K562 (cell line): Measurements from ENCODE around the gene PCSK6. TPM values are rescaled to one million over a fixed set of nuclear protein-coding genes. Genes with fewer than 3 reads are reported as not detected.

Source experiments
- ARHGAP35 ChIP-seq: fragments of 450-650 bp; IDR thresholded peaks from 2 replicates; pipeline ENCODE4 v1.6.1; 2018; ENCODE audit not compliant: partially characterized antibody
- DPF2 ChIP-seq: fragments of 450-650 bp; IDR thresholded peaks from 2 replicates; pipeline ENCODE4 v1.6.1; 2016
- FOXK2 ChIP-seq, 2 experiments: fragments of 450-650 bp; IDR thresholded peaks in 1 of 2; conservative IDR thresholded peaks in 1 of 2; 2 replicates each; pipeline ENCODE4 v1.6.1; 2016; ENCODE audit warnings: low read depth in 2 of 2, mild to moderate bottlenecking in 1 of 2
- GABPB1 ChIP-seq: sonication (generic); formaldehyde crosslinking; IDR thresholded peaks from 2 replicates; pipeline ENCODE4 v1.8.0; 2022; ENCODE audit warnings: mild to moderate bottlenecking, missing genetic modification reagents
- GABPB2 ChIP-seq: fragments of 250-450 bp; sonication (Bioruptor Pico); conservative IDR thresholded peaks from 2 replicates; pipeline ENCODE4 v1.5.1; 2021; ENCODE audit warnings: mild to moderate bottlenecking
- LEF1 ChIP-seq: fragments of 450-650 bp; IDR thresholded peaks from 2 replicates; pipeline ENCODE4 v1.6.1; 2016; ENCODE audit warnings: mild to moderate bottlenecking
- MCM2 ChIP-seq: fragments of 450-650 bp; IDR thresholded peaks from 2 replicates; pipeline ENCODE4 v1.6.1; 2017; ENCODE audit warnings: low read depth, mild to moderate bottlenecking
- NBN ChIP-seq: fragments of 450-650 bp; IDR thresholded peaks from 2 replicates; pipeline ENCODE4 v1.6.1; 2016; ENCODE audit warnings: low read depth, mild to moderate bottlenecking
- NFIC ChIP-seq: fragments of 450-650 bp; IDR thresholded peaks from 2 replicates; pipeline ENCODE4 v1.6.1; 2017; ENCODE audit warnings: mild to moderate bottlenecking, inconsistent platforms
- NRF1 ChIP-seq, 2 experiments: fragments of 450-650 bp; IDR thresholded peaks in 1 of 2; conservative IDR thresholded peaks in 1 of 2; 2 replicates each; pipeline ENCODE4 v1.6.1; 2014; ENCODE audit warnings: mild to moderate bottlenecking in 2 of 2
- PHB ChIP-seq: fragments of 250-450 bp; sonication (Bioruptor Pico); IDR thresholded peaks from 2 replicates; pipeline ENCODE4 v1.5.0; 2021
- SMARCE1 ChIP-seq: fragments of 450-650 bp; IDR thresholded peaks from 2 replicates; pipeline ENCODE4 v1.7.1; 2016; ENCODE audit warnings: mild to moderate bottlenecking
- TAF15 ChIP-seq: fragments of 200-400 bp; formaldehyde crosslinking; IDR thresholded peaks from 2 replicates; pipeline ENCODE4 v1.6.1; 2017; ENCODE audit warnings: mild to moderate bottlenecking, low read depth, low read length, moderate library complexity
- TCF3 ChIP-seq: sonication (generic); formaldehyde crosslinking; IDR thresholded peaks from 2 replicates; pipeline ENCODE4 v1.4.0; 2020; ENCODE audit warnings: mild to moderate bottlenecking, missing genetic modification reagents
- TCF7 ChIP-seq: sonication (generic); IDR thresholded peaks from 2 replicates; pipeline ENCODE4 v1.6.1; 2016; ENCODE audit warnings: antibody characterized with exemption, borderline replicate concordance
- TRIM24 ChIP-seq, 2 experiments: fragments of 450-650 bp; IDR thresholded peaks; 2 replicates each; pipeline ENCODE4 v1.6.1; 2016
- ZNF146 ChIP-seq: IDR thresholded peaks from one replicate; pipeline ENCODE4 v1.6.1; 2018; ENCODE audit warnings: missing compliant biosample characterization; ENCODE audit not compliant: unreplicated experiment
- ZNF165 ChIP-seq: fragments of 250-450 bp; sonication (Bioruptor Pico); IDR thresholded peaks from 2 replicates; pipeline ENCODE4 v1.4.0; 2020; ENCODE audit warnings: borderline replicate concordance
- ZNF24 ChIP-seq: fragments of 450-650 bp; IDR thresholded peaks from 2 replicates; pipeline ENCODE4 v1.6.1; 2016
- polyA plus RNA-seq, 8 experiments: library from polyadenylated mRNA; depleted of rRNA in 4 of 8; stranded (reverse) in 5 of 8; unstranded in 3 of 8; fragments of >200 nt; fragmentation: Nextera tagmentation in 2 of 8; fragmentation: Illumina TruSeq in 1 of 8; extraction: Ambion mirVana in 2 of 8; extraction: Trizol in 1 of 8; gene quantifications; 2 replicates each; pipeline versions ENCODE4 v1.2.1 to v1.2.3, GENCODE V29; 2011 to 2014; ENCODE audit warnings: inconsistent platforms in 1 of 8, missing spikeins in 1 of 8
- total RNA-seq, 7 experiments: library from RNA; depleted of rRNA in 6 of 7; stranded (reverse); fragments of >200 nt in 6 of 7; fragmentation: Illumina TruSeq in 2 of 7; extraction: Trizol in 2 of 7; gene quantifications; 2 replicates each; pipeline versions ENCODE4 v1.2.1 to v1.2.3, GENCODE V29; 2011 to 2021; ENCODE audit warnings: low replicate concordance in 1 of 7
- TF ChIP-seq, protein P1 (sequence below): sonication (generic); formaldehyde crosslinking; IDR thresholded peaks from 2 replicates; pipeline ENCODE4 v1.8.1; 2023; ENCODE audit warnings: mild to moderate bottlenecking, missing genetic modification reagents, moderate library complexity
- TF ChIP-seq, protein P2 (sequence below): fragments of 150-350 bp; conservative IDR thresholded peaks from 2 replicates; pipeline ENCODE4 v1.6.1; 2014; ENCODE audit warnings: low read length
- TF ChIP-seq, protein P3 (sequence below), 2 experiments: IDR thresholded peaks; 2 replicates each; pipeline ENCODE4 v1.6.1; 2012; ENCODE audit warnings: improper control_type of control experiment in 2 of 2, low read depth in 2 of 2, low read length in 2 of 2, borderline replicate concordance in 1 of 2
- TF ChIP-seq, protein P4 (sequence below): fragments of 450-650 bp; formaldehyde crosslinking; IDR thresholded peaks from 2 replicates; pipeline ENCODE4 v1.4.0; 2020; ENCODE audit warnings: mild to moderate bottlenecking, mixed read lengths

PCSK6 gene
- total and polyA plus RNA-seq, 9 of the 15 experiments (the other 6 are each of a cell fraction or from before 2014, with no cell fraction given) = 2.2 to 32.6 (median 14.5) TPM

DNA sequence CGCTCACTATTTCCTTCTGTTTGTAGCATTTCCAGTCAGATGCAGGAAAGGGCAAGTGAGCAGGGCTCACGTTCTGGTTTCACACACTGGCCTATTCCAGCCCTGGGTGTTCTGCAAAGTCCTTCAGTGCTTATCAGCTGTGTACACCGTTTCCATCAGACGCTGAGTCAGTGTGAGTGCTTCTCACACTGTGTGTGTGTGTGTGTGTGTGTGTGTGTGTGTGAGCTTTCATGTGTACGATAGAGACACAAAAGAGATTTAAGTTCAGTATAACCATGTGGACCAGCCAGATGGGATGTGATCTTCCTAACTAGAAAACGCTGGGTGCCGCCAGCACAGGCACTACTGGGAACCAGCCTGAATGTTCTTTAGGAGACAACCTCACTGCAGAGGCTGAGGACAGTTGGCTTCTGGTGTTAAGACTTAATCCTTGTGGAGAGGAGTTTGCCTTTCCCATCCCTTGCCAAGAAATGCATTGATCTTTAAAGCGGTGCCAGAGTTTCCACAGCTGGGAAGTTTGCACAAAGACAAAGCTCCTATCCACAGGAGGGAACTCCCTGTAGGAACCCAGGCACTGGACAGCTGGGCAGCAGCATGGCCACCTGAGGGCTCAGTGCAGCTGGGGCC, 233.8 kb downstream of the PCSK6 start (continued):
- TF ChIP-seq PHB (CRISPR knock-in tag) (no peak), GABPB1 (0 out of 2 replicates have a peak, but pooled peaks have one; percentile 49), ARHGAP35 (no peak), ZNF24 (0 out of 2 replicates have a peak, but pooled peaks have one; percentile 51), ZNF165 (CRISPR knock-in tag) (no peak), MCM2 (no peak), TRIM24 (IDR thresholded peaks at IDR 0.05) (peak; percentile 88 to 94), NBN (peak; percentile 96), SMARCE1 (peak; percentile 99), TCF7 (peak; percentile 83; the same call in 1 of the 2 replicates), NRF1 (conservative IDR thresholded peaks at IDR 0.05 in 1 of 2, IDR thresholded peaks at IDR 0.05 in 1 of 2) (peak in 1 of 2 experiments; percentile 39; a peak in 1 of 4 replicates), LEF1 (peak; percentile 89), NFIC (peak; percentile 85), ZNF146 (CRISPR knock-in tag) (no peak), TCF3 (CRISPR knock-in tag) (peak; percentile 98), TAF15 (no peak), GABPB2 (no peak), FOXK2 (conservative IDR thresholded peaks at IDR 0.05 in 1 of 2, IDR thresholded peaks at IDR 0.05 in 1 of 2; ENCODE audit: low read depth in 2 of 2) (peak; percentile 95 to 97), DPF2 (peak; percentile 100)
- TF ChIP-seq, protein P1, sequence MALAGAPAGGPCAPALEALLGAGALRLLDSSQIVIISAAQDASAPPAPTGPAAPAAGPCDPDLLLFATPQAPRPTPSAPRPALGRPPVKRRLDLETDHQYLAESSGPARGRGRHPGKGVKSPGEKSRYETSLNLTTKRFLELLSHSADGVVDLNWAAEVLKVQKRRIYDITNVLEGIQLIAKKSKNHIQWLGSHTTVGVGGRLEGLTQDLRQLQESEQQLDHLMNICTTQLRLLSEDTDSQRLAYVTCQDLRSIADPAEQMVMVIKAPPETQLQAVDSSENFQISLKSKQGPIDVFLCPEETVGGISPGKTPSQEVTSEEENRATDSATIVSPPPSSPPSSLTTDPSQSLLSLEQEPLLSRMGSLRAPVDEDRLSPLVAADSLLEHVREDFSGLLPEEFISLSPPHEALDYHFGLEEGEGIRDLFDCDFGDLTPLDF (CRISPR knock-in tag) = no peak
- TF ChIP-seq, protein P2, sequence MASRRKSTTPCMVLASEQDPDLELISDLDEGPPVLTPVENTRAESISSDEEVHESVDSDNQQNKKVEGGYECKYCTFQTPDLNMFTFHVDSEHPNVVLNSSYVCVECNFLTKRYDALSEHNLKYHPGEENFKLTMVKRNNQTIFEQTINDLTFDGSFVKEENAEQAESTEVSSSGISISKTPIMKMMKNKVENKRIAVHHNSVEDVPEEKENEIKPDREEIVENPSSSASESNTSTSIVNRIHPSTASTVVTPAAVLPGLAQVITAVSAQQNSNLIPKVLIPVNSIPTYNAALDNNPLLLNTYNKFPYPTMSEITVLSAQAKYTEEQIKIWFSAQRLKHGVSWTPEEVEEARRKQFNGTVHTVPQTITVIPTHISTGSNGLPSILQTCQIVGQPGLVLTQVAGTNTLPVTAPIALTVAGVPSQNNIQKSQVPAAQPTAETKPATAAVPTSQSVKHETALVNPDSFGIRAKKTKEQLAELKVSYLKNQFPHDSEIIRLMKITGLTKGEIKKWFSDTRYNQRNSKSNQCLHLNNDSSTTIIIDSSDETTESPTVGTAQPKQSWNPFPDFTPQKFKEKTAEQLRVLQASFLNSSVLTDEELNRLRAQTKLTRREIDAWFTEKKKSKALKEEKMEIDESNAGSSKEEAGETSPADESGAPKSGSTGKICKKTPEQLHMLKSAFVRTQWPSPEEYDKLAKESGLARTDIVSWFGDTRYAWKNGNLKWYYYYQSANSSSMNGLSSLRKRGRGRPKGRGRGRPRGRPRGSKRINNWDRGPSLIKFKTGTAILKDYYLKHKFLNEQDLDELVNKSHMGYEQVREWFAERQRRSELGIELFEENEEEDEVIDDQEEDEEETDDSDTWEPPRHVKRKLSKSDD = no peak
- TF ChIP-seq, protein P3, sequence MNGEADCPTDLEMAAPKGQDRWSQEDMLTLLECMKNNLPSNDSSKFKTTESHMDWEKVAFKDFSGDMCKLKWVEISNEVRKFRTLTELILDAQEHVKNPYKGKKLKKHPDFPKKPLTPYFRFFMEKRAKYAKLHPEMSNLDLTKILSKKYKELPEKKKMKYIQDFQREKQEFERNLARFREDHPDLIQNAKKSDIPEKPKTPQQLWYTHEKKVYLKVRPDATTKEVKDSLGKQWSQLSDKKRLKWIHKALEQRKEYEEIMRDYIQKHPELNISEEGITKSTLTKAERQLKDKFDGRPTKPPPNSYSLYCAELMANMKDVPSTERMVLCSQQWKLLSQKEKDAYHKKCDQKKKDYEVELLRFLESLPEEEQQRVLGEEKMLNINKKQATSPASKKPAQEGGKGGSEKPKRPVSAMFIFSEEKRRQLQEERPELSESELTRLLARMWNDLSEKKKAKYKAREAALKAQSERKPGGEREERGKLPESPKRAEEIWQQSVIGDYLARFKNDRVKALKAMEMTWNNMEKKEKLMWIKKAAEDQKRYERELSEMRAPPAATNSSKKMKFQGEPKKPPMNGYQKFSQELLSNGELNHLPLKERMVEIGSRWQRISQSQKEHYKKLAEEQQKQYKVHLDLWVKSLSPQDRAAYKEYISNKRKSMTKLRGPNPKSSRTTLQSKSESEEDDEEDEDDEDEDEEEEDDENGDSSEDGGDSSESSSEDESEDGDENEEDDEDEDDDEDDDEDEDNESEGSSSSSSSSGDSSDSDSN (IDR thresholded peaks at IDR 0.05; ENCODE audit: borderline replicate concordance in 1 of 2, low read depth in 2 of 2, low read length in 2 of 2) = 0 out of 4 replicates have a peak, but pooled peaks of 1 of the 2 experiments have one; percentile 41
- TF ChIP-seq, protein P4, sequence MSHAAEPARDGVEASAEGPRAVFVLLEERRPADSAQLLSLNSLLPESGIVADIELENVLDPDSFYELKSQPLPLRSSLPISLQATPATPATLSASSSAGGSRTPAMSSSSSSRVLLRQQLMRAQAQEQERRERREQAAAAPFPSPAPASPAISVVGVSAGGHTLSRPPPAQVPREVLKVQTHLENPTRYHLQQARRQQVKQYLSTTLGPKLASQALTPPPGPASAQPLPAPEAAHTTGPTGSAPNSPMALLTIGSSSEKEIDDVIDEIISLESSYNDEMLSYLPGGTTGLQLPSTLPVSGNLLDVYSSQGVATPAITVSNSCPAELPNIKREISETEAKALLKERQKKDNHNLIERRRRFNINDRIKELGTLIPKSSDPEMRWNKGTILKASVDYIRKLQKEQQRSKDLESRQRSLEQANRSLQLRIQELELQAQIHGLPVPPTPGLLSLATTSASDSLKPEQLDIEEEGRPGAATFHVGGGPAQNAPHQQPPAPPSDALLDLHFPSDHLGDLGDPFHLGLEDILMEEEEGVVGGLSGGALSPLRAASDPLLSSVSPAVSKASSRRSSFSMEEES (CRISPR knock-in tag) = no peak
